ENCODE measurements around the gene ATG9A. TPM values are rescaled to one million over a fixed set of nuclear protein-coding genes. Genes with fewer than 3 reads are reported as not detected.

Gene ATG9A
- total and polyA plus RNA-seq, 2 of the 8 experiments (the other 6 are each of a cell fraction or from before 2014, with no cell fraction given): 43.6 to 66.8 TPM

DNA sequence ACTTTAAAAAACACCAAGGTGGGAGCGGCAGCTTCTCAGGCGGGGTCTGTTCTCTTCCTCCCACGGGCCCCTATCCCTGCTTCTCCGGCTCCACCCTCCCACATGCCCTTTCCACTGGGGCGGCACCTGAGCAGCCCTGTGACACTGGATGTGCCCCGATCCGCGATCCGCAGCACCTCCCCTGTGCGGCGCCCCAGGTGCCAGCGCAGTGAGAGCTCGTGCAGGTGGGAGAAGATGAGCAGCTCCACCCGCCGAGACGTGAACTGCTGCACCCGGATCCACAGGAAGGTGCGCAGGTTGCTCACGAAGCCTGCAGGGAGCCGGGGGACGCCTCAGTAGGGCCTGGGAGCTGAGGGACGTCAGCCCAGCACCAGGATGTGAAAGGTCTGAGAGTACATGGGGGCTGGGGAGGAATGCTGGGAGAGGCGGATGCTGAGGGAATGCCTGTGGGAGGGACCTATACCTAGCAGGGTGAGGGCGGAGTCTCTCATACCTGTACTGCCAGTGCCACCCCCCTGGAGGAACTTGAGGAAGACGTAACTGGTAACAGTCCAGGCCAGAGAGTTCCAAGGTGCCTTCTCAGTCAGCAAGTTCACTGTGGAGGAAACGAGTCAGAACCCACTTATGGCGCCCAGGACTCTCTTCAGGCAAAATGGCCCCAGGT, 13.4 kb downstream of the ATG9A start (continued):
- TF ChIP-seq SIRT6 (IDR thresholded peaks at IDR 0.05; ENCODE audit: low read length) (no peak), GABPA (IDR thresholded peaks at IDR 0.05; ENCODE audit: borderline replicate concordance, insufficient read depth, low read length) (no peak), POLR2A (IDR thresholded peaks at IDR 0.05; ENCODE audit: control extremely low read depth in 1 of 2, low read depth in 2 of 2, low read length in 2 of 2) (no peak), POLR2AphosphoS5 (IDR thresholded peaks at IDR 0.05; ENCODE audit: low read depth, low read length) (no peak), E2F6 (IDR thresholded peaks at IDR 0.05) (no peak), BACH1 (IDR thresholded peaks at IDR 0.05; ENCODE audit: low read length) (no peak), MAFK (IDR thresholded peaks at IDR 0.05; ENCODE audit: low read depth, low read length) (no peak)
